GM19468 (cell line): ENCODE measurements around the gene FAM25G.
"Not testable (repeated sequence)": the region's sequence is repeated elsewhere in the genome, so short reads cannot be mapped to it uniquely, and the experiment has no call there.

Experiments used
- ATAC-seq: cut with Tn5 transposase; IDR thresholded peaks from one replicate; pipeline ENCODE4 v1.9.1; 2021; ENCODE audit warnings: mild to moderate bottlenecking, moderate library complexity, moderate number of reproducible peaks; ENCODE audit not compliant: unreplicated experiment; ENCODE audit errors: extremely low read depth

FAM25G gene

DNA sequence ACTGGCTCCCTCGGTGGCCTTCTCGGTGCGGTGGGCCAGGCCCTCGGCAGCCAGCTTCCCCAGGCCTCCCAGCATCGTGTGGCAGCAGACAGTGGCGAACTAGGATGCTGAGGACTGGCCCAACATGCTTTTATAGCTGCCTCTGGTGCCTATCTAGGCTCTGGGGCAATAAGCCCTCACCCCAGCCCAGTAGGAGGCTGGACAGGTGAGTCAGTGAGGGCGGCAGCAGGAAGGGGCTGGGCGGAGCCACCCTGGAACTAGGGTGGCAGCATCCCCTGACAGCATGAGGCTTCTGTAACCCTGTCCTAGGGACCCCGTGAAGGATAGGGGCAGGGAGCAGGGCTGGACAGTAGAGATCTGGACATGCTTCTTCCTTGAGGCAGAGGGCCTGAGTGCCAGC is at the start of gene FAM25G:
Gene FAM25G (minus strand): TSS at position 101 of the 400 bp plus-strand sequence. CDS start 26 bp downstream, at position 75.
- not testable (repeated sequence) for ATAC-seq

- not testable (repeated sequence) for ATAC-seq
Measured at GRCh38 chr10:47536430-47536829, 44.9 kb upstream of the FAM25G start.

- ATAC-seq, result not testable (repeated sequence)
Measured at GRCh38 chr10:47523475-47523874, 32.0 kb upstream of the FAM25G start, which contains the start of gene AGAP9. Gene AGAP9 (minus strand): TSS chr10:47523638. CDS start chr10:47523526, 112 bp downstream.

DNA sequence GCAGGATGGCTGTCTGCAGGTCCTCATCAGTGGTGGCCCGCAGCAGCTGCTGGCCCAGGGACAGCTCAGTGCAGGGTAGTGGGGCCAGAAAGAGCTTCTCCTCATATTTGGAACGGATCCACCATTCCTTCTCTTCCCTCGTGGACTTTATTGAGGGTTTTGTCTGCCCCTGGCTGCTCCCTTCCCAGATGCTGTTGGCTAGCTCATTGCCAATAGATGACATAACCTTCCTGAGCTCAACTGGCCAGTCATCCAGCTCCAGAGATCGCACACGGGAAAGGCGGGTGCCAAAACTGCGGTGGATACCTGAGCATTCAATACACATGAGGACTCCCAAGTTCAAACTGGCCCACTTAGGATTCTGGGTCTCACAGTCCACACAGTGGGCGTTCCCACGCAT is 10.8 kb upstream of the FAM25G start:
- ATAC-seq, result not testable (repeated sequence)

DNA sequence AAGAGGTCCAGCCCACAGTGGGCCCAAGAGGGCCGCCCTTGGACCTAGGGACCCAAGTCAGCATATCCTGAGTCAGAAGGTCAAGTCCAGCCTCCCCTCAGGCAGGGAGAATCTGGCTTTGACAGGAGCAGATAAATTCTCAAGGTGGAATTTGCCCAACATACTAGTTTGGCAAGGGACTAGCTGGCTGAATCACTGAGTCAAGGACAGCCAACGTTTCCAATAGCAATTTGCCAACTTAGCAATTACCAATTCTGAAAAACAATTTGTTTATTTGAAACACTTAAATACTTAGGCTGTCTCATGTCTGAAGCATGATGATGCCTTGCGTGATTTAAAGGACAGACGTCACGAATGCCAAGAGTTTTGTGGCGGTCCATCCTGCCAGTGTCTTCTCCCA is 2.7 kb upstream of the FAM25G start:
- not testable (repeated sequence) for ATAC-seq

DNA sequence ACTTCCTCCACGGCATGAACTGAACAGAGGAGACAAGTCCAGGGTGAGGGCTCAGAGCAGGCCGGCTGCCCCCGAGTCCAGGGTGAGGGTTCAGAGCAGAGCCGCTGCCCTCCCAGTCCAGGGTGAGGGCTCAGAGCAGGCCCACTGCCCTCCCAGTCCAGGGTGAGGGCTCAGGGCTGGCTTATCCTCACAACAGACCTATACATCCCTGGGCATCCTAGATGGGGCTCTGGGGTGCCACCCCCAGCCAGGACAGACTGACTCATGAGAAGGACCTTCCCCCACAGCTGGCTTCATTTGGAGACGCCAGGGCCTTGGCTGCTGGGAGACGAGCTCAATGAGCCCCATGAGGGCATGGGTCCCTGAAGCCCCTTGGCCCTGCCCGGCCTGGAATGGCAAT is 1.9 kb downstream of the FAM25G start:
- ATAC-seq, result not testable (repeated sequence)

DNA sequence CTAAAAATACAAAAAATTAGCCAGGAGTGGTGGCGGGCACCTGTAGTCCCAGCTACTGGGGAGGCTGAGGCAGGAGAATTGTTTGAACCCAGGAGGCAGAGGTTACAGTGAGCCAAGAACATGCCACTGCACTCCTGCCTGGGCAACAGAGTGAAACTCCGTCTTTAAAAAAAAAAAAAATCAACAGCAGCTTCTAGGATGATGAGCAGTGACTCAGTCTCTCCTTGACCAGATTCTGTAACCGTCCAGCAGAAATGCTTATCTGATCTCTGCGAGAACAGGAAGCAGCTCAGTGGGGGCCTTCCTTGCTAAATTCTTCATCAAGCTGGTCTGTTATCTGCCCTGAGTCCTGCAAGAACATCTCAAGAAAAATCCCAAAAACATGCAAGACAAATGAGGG is 5.6 kb downstream of the FAM25G start:
- ATAC-seq, result not testable (repeated sequence)

DNA sequence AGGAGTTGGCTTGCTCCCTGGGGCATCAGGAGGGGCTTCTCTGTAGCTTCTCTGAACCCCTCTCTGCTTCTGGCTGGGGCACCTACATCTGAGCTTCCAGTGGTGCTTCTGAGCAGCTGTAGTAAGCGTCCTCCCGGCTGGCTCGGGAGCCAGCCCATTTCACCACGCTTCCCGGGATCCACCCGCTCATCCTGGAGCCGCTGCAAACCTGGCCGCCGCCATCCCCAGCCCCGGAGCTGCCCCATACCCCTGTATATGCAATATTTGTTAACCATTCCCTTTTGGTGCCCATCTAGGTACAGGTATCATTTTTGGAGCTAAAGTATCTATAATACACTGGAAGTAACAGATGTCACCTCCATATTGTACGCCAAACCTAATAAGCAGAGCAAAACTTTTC is 6.7 kb downstream of the FAM25G start:
- ATAC-seq, result not testable (repeated sequence)

DNA sequence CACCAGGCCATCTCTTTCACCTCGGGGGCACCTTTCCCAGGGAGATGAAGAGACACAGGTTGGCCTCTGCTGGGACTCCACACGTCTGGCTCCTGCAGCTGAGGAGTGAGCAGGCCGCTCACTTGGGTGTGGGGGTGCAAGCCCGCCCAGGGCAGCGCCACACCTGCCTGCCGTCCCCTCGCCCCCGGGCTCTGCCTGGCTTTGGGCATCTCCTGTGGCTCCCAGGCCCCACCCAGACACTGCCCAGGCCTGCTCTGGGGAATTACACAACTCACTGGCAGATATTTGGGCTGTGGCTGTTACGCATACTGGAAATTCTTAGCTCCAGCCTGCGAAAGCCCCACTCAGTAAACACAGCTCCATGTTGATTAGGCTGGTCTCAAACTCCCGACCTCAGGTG is 7.6 kb downstream of the FAM25G start, which contains the start of gene ANXA8:
Gene ANXA8 (minus strand): TSS at position 193 of the 400 bp plus-strand sequence. CDS start 182 bp downstream, at position 11.
- not testable (repeated sequence) for ATAC-seq

- not testable (repeated sequence) for ATAC-seq
Measured at GRCh38 chr10:47482367-47482766, 9.1 kb downstream of the FAM25G start.

GRCh38 chr10:47481768-47482181 is 9.7 kb downstream of the FAM25G start:
- not testable (repeated sequence) for ATAC-seq

DNA sequence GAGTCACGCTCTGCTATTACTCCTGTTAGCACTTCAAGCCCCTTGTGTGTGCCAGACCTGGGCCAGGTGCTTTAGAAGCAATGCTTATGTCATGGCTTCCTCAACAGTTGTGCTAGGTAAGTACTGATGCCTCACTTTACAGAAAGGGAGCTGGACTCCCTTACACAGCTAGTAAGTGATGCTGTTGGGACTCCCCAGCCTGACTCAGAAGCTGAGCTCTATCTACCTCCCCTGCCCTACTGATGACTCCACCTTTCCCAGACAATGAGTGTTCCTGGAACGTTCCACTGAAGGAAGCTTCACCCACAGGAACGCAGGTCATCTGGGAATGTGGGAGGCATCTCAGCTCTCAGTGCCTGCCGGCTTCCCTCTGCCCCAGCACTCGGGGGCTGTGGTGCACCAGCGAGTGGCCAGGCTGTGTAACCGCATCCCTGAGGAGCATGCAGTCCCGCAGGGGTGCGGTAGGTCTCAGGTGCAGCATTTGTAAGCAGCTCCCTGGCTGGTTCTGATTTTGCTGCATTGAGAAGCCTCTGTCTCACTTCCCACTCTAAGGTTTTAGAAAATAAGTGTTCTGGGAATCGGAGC is 10.2 kb downstream of the FAM25G start:
- ATAC-seq, result not testable (repeated sequence)

GRCh38 chr10:47480133-47480532 is 11.4 kb downstream of the FAM25G start:
- ATAC-seq, result not testable (repeated sequence)

- not testable (repeated sequence) for ATAC-seq
Measured at GRCh38 chr10:47478114-47478513, 13.4 kb downstream of the FAM25G start.

GRCh38 chr10:47477078-47477477 is 14.4 kb downstream of the FAM25G start:
- not testable (repeated sequence) for ATAC-seq

GRCh38 chr10:47475101-47475500 is 16.4 kb downstream of the FAM25G start:
- not testable (repeated sequence) for ATAC-seq

GRCh38 chr10:47473516-47473915 is 18.0 kb downstream of the FAM25G start:
- not testable (repeated sequence) for ATAC-seq

- not testable (repeated sequence) for ATAC-seq
Measured at GRCh38 chr10:47472647-47473046, 18.9 kb downstream of the FAM25G start.

GRCh38 chr10:47472072-47472471 is 19.4 kb downstream of the FAM25G start:
- ATAC-seq, result not testable (repeated sequence)

DNA sequence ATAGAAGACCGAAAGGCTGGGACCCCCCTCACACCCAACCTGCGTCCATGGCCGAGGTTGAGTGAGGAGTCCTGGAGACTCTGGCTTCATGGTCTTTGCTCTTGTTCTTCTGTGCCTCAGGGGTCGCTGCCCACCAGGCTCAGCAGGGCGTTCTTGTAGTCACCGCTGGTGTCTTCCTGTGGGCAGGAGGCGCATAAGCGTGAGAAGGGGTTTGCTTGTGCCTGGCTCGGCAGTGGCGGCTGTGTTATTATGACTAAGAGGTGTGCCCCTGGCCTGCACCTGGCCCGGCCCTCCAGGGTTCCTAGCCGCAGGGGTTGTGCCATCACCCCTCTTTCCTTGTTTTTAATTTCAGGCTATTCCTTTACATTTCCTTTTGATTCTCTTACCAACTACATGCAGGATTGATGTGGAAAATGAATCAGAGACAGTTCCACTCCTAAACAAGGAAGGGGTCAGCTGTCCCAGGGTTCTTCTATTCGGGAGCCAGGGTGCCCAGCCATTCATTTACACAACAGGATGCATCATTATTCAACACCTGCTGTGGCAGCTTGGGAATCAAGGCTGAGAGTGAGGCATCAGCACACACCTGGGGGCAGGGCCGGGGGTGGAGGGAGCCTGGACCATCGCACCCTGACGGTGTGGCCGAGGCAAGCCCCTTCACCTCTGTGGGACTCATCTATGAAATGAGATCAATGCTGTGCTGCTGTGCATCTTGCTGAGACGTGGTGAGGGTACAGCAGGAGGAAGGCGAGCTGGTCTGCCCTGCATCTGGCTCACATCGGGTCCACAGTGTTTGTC is 22.6 kb downstream of the FAM25G start:
- ATAC-seq, result not testable (repeated sequence)

GRCh38 chr10:47467957-47468356 is 23.5 kb downstream of the FAM25G start:
- ATAC-seq, result not testable (repeated sequence)
